ENCODE results near the gene REM2. TPM values are rescaled to one million over a fixed set of nuclear protein-coding genes. Genes with fewer than 3 reads are reported as not detected.
A peak's percentile ranks its signal among the peaks of the same experiment; 100 is the strongest.

The REM2 gene
- total and polyA plus RNA-seq, 4 donors = 0.88 to 0.98 (median 0.92) TPM; not detected in 1

- no peak overlapping the region for H3K9ac ChIP-seq (ENCODE audit: insufficient read depth in 1 of 2, low read length in 2 of 2)
- no peaks in the 10 kb centered on the region for H3K27me3 ChIP-seq (ENCODE audit: control insufficient read depth in 3 of 3, insufficient read depth in 3 of 3, low read length in 2 of 3)
- DNase-seq (no peak), ATAC-seq (ENCODE audit: insufficient read depth, low FRiP score) (no peak)
- H3K4me3 ChIP-seq = no peak overlapping the region
- no peak for TF ChIP-seq CTCF (IDR thresholded peaks at IDR 0.05; ENCODE audit: control extremely low read depth, extremely low read depth)
- WGBS, 2 donors = 93 to 98% methylated on average over 4 of the region's 4 CpGs
- H3K27ac ChIP-seq (ENCODE audit: low read depth in 1 of 2, low read length in 1 of 2) = no peak overlapping the region
- peaks cover 0 to 14% (median 2%) of the 10 kb centered on the region in 4 donors for H3K36me3 ChIP-seq (ENCODE audit: control insufficient read depth in 4 of 4, insufficient read depth in 4 of 4, low read length in 4 of 4)
- no peaks in the 10 kb centered on the region for H3K9me3 ChIP-seq (ENCODE audit: control insufficient read depth in 4 of 4, insufficient read depth in 3 of 4, low read length in 3 of 4)
- H3K4me1 ChIP-seq (ENCODE audit: control insufficient read depth in 5 of 5, insufficient read depth in 5 of 5, low read length in 5 of 5) = peaks cover 3 to 12% (median 10%) of the 10 kb centered on the region in 5 donors
Observed at GRCh38 chr14:22893706-22894105, 10.7 kb downstream of the REM2 start.

DNA sequence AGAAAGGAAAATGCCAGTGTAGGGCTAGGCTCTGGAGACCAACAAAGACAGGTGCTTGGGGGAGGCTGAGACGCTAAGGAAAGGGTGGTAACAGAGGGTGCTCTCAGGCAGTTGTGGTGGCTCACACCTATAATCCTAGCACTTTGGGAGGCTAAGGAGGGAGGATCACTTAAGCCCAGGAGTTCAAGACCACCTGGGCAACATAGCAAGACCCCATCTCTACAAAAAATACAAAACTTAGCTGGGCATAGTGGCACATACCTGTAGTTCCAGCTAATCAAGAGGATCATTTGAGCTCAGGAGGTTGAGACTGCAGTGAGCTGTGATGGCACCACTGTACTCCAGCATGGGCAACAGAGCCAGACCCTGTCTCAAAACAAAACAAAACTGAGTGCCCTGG, 12.4 kb downstream of the REM2 start:
- Histone ChIP-seq H3K27ac (ENCODE audit: low read depth in 1 of 2, low read length in 1 of 2) (no peak overlapping the region), H3K36me3 (ENCODE audit: control insufficient read depth in 4 of 4, insufficient read depth in 4 of 4, low read length in 4 of 4) (peaks cover 0 to 15% (median 4%) of the 10 kb centered on the region in 4 donors), H3K9ac (ENCODE audit: insufficient read depth in 1 of 2, low read length in 2 of 2) (no peak overlapping the region), H3K27me3 (ENCODE audit: control insufficient read depth in 3 of 3, insufficient read depth in 3 of 3, low read length in 2 of 3) (no peaks in the 10 kb centered on the region), H3K4me1 (ENCODE audit: control insufficient read depth in 5 of 5, insufficient read depth in 5 of 5, low read length in 5 of 5) (peaks cover 3 to 12% (median 10%) of the 10 kb centered on the region in 5 donors), H3K9me3 (ENCODE audit: control insufficient read depth in 4 of 4, insufficient read depth in 3 of 4, low read length in 3 of 4) (no peaks in the 10 kb centered on the region), H3K4me3 (no peak overlapping the region)
- WGBS, 2 donors = 96 to 98% methylated on average over 1 of the region's 1 CpG
- no peak for TF ChIP-seq CTCF (IDR thresholded peaks at IDR 0.05; ENCODE audit: control extremely low read depth, extremely low read depth)
- DNase-seq (no peak), ATAC-seq (ENCODE audit: insufficient read depth, low FRiP score) (no peak)

GRCh38 chr14:22896356-22896755, 13.3 kb downstream of the REM2 start:
- no peak for ATAC-seq (ENCODE audit: insufficient read depth, low FRiP score)
- Histone ChIP-seq H3K9me3 (ENCODE audit: control insufficient read depth in 4 of 4, insufficient read depth in 3 of 4, low read length in 3 of 4) (no peaks in the 10 kb centered on the region), H3K4me1 (ENCODE audit: control insufficient read depth in 5 of 5, insufficient read depth in 5 of 5, low read length in 5 of 5) (peaks cover 3 to 12% (median 10%) of the 10 kb centered on the region in 5 donors), H3K9ac (ENCODE audit: insufficient read depth in 1 of 2, low read length in 2 of 2) (peak overlapping the region; percentile 34 to 37), H3K27me3 (ENCODE audit: control insufficient read depth in 3 of 3, insufficient read depth in 3 of 3, low read length in 2 of 3) (no peaks in the 10 kb centered on the region), H3K36me3 (ENCODE audit: control insufficient read depth in 4 of 4, insufficient read depth in 4 of 4, low read length in 4 of 4) (peaks cover 4 to 22% (median 10%) of the 10 kb centered on the region in 4 donors), H3K27ac (ENCODE audit: low read depth in 1 of 2, low read length in 1 of 2) (no peak overlapping the region), H3K4me3 (no peak overlapping the region)
- no peak for TF ChIP-seq CTCF (IDR thresholded peaks at IDR 0.05; ENCODE audit: control extremely low read depth, extremely low read depth)
- 50 to 78% methylated on average over 5 of the region's 5 CpGs for WGBS, 2 donors
- DNase-seq = peak in 1 of 3 donors; percentile 64

GRCh38 chr14:22896760-22897159, 13.7 kb downstream of the REM2 start:
- no peaks in the 10 kb centered on the region for H3K9me3 ChIP-seq (ENCODE audit: control insufficient read depth in 4 of 4, insufficient read depth in 3 of 4, low read length in 3 of 4)
- H3K27me3 ChIP-seq (ENCODE audit: control insufficient read depth in 3 of 3, insufficient read depth in 3 of 3, low read length in 2 of 3) = no peaks in the 10 kb centered on the region
- ATAC-seq (ENCODE audit: insufficient read depth, low FRiP score) (no peak), DNase-seq (no peak)
- no peak for TF ChIP-seq CTCF (IDR thresholded peaks at IDR 0.05; ENCODE audit: control extremely low read depth, extremely low read depth)
- H3K9ac ChIP-seq (ENCODE audit: insufficient read depth in 1 of 2, low read length in 2 of 2) = peak overlapping the region; percentile 34 to 37
- H3K27ac ChIP-seq (ENCODE audit: low read depth in 1 of 2, low read length in 1 of 2) = no peak overlapping the region
- no peak overlapping the region for H3K4me3 ChIP-seq
- peaks cover 8 to 25% (median 14%) of the 10 kb centered on the region in 4 donors for H3K36me3 ChIP-seq (ENCODE audit: control insufficient read depth in 4 of 4, insufficient read depth in 4 of 4, low read length in 4 of 4)
- H3K4me1 ChIP-seq (ENCODE audit: control insufficient read depth in 5 of 5, insufficient read depth in 5 of 5, low read length in 5 of 5) = peaks cover 3 to 12% (median 10%) of the 10 kb centered on the region in 5 donors
- WGBS, 2 donors = 69 to 92% methylated on average over 3 of the region's 3 CpGs

Measured in lung (tissue), 12 donors.